Measurements from ENCODE around the gene CENPB. TPM values are rescaled to one million over a fixed set of nuclear protein-coding genes. Genes with fewer than 3 reads are reported as not detected.

CENPB gene
- total RNA-seq, 4 donors from 2014 or later: 39.8 to 61.9 (median 47.0) TPM

- Histone ChIP-seq H3K27me3 (no peaks in the 10 kb centered on the region), H3K27ac (no peak overlapping the region), H3K4me1 (peaks cover 19 to 56% (median 27%) of the 10 kb centered on the region in 4 donors), H3K4me3 (no peak overlapping the region), H3K36me3 (peaks cover 0 to 52% (median 0%) of the 10 kb centered on the region in 3 donors), H3K9me3 (no peaks in the 10 kb centered on the region)
- no peak for DNase-seq
- no peak for TF ChIP-seq POLR2A (IDR thresholded peaks at IDR 0.05)
- TF ChIP-seq CTCF (IDR thresholded peaks at IDR 0.05): no peak
These were observed 16.1 kb upstream of the CENPB start for GRCh38 chr20:3802524-3803239.

GRCh38 chr20:3801846-3802245 is 15.3 kb upstream of the CENPB start:
- TF ChIP-seq POLR2A (IDR thresholded peaks at IDR 0.05): no peak
- TF ChIP-seq CTCF (IDR thresholded peaks at IDR 0.05): no peak
- peak in 1 of 3 donors; percentile 35 for DNase-seq
- Histone ChIP-seq H3K4me1 (peaks cover 21 to 56% (median 31%) of the 10 kb centered on the region in 4 donors), H3K27me3 (no peaks in the 10 kb centered on the region), H3K36me3 (peaks cover 0 to 52% (median 0%) of the 10 kb centered on the region in 3 donors), H3K27ac (peak overlapping the region in 1 of 4 donors; percentile 25), H3K4me3 (no peak overlapping the region), H3K9me3 (no peaks in the 10 kb centered on the region)

GRCh38 chr20:3801299-3801698 is 14.8 kb upstream of the CENPB start:
- peak overlapping the region in 1 of 4 donors; percentile 96 for H3K27ac ChIP-seq
- peak in 1 of 3 donors; percentile 12 for DNase-seq
- H3K36me3 ChIP-seq: peaks cover 0 to 52% (median 0%) of the 10 kb centered on the region in 3 donors
- no peaks in the 10 kb centered on the region for H3K9me3 ChIP-seq
- TF ChIP-seq CTCF (IDR thresholded peaks at IDR 0.05) (no peak), POLR2A (IDR thresholded peaks at IDR 0.05) (no peak)
- no peaks in the 10 kb centered on the region for H3K27me3 ChIP-seq
- no peak overlapping the region for H3K4me3 ChIP-seq
- peaks cover 21 to 57% (median 36%) of the 10 kb centered on the region in 4 donors for H3K4me1 ChIP-seq

- H3K27ac ChIP-seq: peak overlapping the region in 3 of 4 donors; percentile 96 to 97 (median 96)
- no peak overlapping the region for H3K4me3 ChIP-seq
- H3K4me1 ChIP-seq: peaks cover 17 to 53% (median 36%) of the 10 kb centered on the region in 4 donors
- H3K9me3 ChIP-seq: no peaks in the 10 kb centered on the region
- DNase-seq: peak in 1 of 3 donors; percentile 45
- H3K27me3 ChIP-seq: no peaks in the 10 kb centered on the region
- TF ChIP-seq CTCF (IDR thresholded peaks at IDR 0.05) (no peak), POLR2A (IDR thresholded peaks at IDR 0.05) (no peak)
- peaks cover 0 to 52% (median 0%) of the 10 kb centered on the region in 3 donors for H3K36me3 ChIP-seq
These were observed 14.3 kb upstream of the CENPB start for GRCh38 chr20:3800878-3801260.

- Histone ChIP-seq H3K9me3 (no peaks in the 10 kb centered on the region), H3K27me3 (no peaks in the 10 kb centered on the region), H3K27ac (peak overlapping the region in 3 of 4 donors; percentile 96 to 97 (median 96)), H3K36me3 (peaks cover 0 to 52% (median 0%) of the 10 kb centered on the region in 3 donors), H3K4me3 (no peak overlapping the region), H3K4me1 (peaks cover 16 to 48% (median 36%) of the 10 kb centered on the region in 4 donors)
- no peak for TF ChIP-seq CTCF (IDR thresholded peaks at IDR 0.05)
- no peak for DNase-seq
These were observed 13.8 kb upstream of the CENPB start for GRCh38 chr20:3800256-3800877.
